ENCODE measurements around the gene ABTB2. TPM values are rescaled to one million over a fixed set of nuclear protein-coding genes. Genes with fewer than 3 reads are reported as not detected.

Gene ABTB2
- polyA plus RNA-seq, 2 of the 4 experiments (the other 2 are of a cell fraction), result 8.9 to 15.4 TPM

GRCh38 chr11:34145073-34145472, 212.7 kb downstream of the ABTB2 start:
- POLR2A ChIA-PET, result no interaction called here
- Histone ChIP-seq H3K4me1 (no peaks in the 10 kb centered on the region), H3K27ac (no peak overlapping the region), H3K4me3 (no peak overlapping the region), H3K9me3 (no peaks in the 10 kb centered on the region), H3K4me2 (no peak overlapping the region)
- DNase-seq (ENCODE audit: low read depth in 1 of 2, low spot score in 1 of 2) (no peak), ATAC-seq (no peak), FAIRE-seq (no peak)
- no peak for TF ChIP-seq POLR2AphosphoS2 (conservative IDR thresholded peaks at IDR 0.05; ENCODE audit: low read length)
- TF ChIP-seq HES2 (IDR thresholded peaks at IDR 0.05), result no peak
- CTCF ChIA-PET, result interaction anchor here (0.7 to 1.9 kb wide), 2 partner anchors 29 to 347 kb away, joined by 3 to 5 read pairs; no protein-coding TSS in a partner anchor
- 93% methylated on average over 5 of the region's 5 CpGs for WGBS (ENCODE audit: missing lambda C conversion rate)

GRCh38 chr11:34143048-34143447, 214.8 kb downstream of the ABTB2 start:
- Histone ChIP-seq H3K9me3 (no peaks in the 10 kb centered on the region), H3K4me2 (no peak overlapping the region), H3K4me1 (no peaks in the 10 kb centered on the region), H3K4me3 (no peak overlapping the region), H3K27ac (no peak overlapping the region)
- 91% methylated on average over 2 of the region's 2 CpGs for WGBS (ENCODE audit: missing lambda C conversion rate)
- ChIA-PET POLR2A (no interaction called here), CTCF (interaction anchor here (0.7 to 2.4 kb wide), 5 partner anchors 9 to 223 kb away, joined by 3 to 6 read pairs (median 4); no protein-coding TSS in a partner anchor)
- TF ChIP-seq BHLHE40 (IDR thresholded peaks at IDR 0.05; ENCODE audit: low read depth, low read length), result no peak
- no peak for TF ChIP-seq POLR2A (IDR thresholded peaks at IDR 0.05; ENCODE audit: low read length)
- no peak for TF ChIP-seq NPAS2 (CRISPR knock-in tag; IDR thresholded peaks at IDR 0.05; ENCODE audit: borderline replicate concordance)
- TF ChIP-seq HOXB5 (CRISPR knock-in tag; IDR thresholded peaks at IDR 0.05), result no peak
- no peak for TF ChIP-seq EHMT2 (IDR thresholded peaks at IDR 0.05; ENCODE audit: low read depth)
- no peak for TF ChIP-seq MAFK (IDR thresholded peaks at IDR 0.05; ENCODE audit: partially characterized antibody)
- TF ChIP-seq CHD4 (IDR thresholded peaks at IDR 0.05; ENCODE audit: borderline replicate concordance), result no peak
- TF ChIP-seq FOXS1 (CRISPR knock-in tag; IDR thresholded peaks at IDR 0.05), result no peak
- no peak for TF ChIP-seq FOSL2 (IDR thresholded peaks at IDR 0.05)
- TF ChIP-seq FOSL2 (CRISPR knock-in tag; IDR thresholded peaks at IDR 0.05), result no peak
- TF ChIP-seq NFE2L2 (conservative IDR thresholded peaks at IDR 0.05; ENCODE audit: low read length), result no peak
- no peak for TF ChIP-seq EP300 (IDR thresholded peaks at IDR 0.05)
- no peak for TF ChIP-seq KDM1A (IDR thresholded peaks at IDR 0.05; ENCODE audit: low read depth)
- no peak for TF ChIP-seq HOXA7 (CRISPR knock-in tag; IDR thresholded peaks at IDR 0.05)
- no peak for TF ChIP-seq HES2 (IDR thresholded peaks at IDR 0.05)
- TF ChIP-seq RAD21 (conservative IDR thresholded peaks at IDR 0.05 in 1 of 2, IDR thresholded peaks at IDR 0.05 in 1 of 2), result no peak
- no peak for FAIRE-seq
- DNase-seq (ENCODE audit: low read depth in 1 of 2, low spot score in 1 of 2), result no peak
- no peak for ATAC-seq

- ATAC-seq (no peak), FAIRE-seq (no peak), DNase-seq (ENCODE audit: low read depth in 1 of 2, low spot score in 1 of 2) (no peak)
- POLR2A ChIA-PET, result no interaction called here
- H3K4me2 ChIP-seq, result no peak overlapping the region
- H3K9me3 ChIP-seq, result no peaks in the 10 kb centered on the region
- H3K4me1 ChIP-seq, result no peaks in the 10 kb centered on the region
- H3K27ac ChIP-seq, result no peak overlapping the region
- H3K4me3 ChIP-seq, result no peak overlapping the region
- CTCF ChIA-PET, result interaction anchor here (0.8 to 2.0 kb wide), 5 partner anchors 8 to 749 kb away, joined by 3 to 8 read pairs (median 5); no protein-coding TSS in a partner anchor
- WGBS (ENCODE audit: missing lambda C conversion rate), result 91% methylated on average over 11 of the region's 11 CpGs
- TF ChIP-seq RCOR1 (IDR thresholded peaks at IDR 0.05; ENCODE audit: low read depth, low read length) (no peak), MAX (IDR thresholded peaks at IDR 0.05) (no peak), HOXB13 (CRISPR knock-in tag; IDR thresholded peaks at IDR 0.05; ENCODE audit: low read depth) (no peak), NR3C1 (IDR thresholded peaks at IDR 0.05) (no peak), HEYL (CRISPR knock-in tag; IDR thresholded peaks at IDR 0.05) (no peak), RAD21 (conservative IDR thresholded peaks at IDR 0.05 in 1 of 2, IDR thresholded peaks at IDR 0.05 in 1 of 2) (no peak), ATOH8 (CRISPR knock-in tag; IDR thresholded peaks at IDR 0.05; ENCODE audit: low read depth) (no peak), HOXA7 (CRISPR knock-in tag; IDR thresholded peaks at IDR 0.05) (no peak), PBX3 (IDR thresholded peaks at IDR 0.05) (no peak), HMGXB4 (CRISPR knock-in tag; IDR thresholded peaks at IDR 0.05; ENCODE audit: borderline replicate concordance) (no peak), HES2 (IDR thresholded peaks at IDR 0.05) (no peak), FOXS1 (CRISPR knock-in tag; IDR thresholded peaks at IDR 0.05) (no peak), CEBPB (IDR thresholded peaks at IDR 0.05) (no peak)
Measured at GRCh38 chr11:34140149-34140548, 217.7 kb downstream of the ABTB2 start.

Data from A549 (cell line).